Psoas muscle (tissue), 8 donors: ENCODE measurements around the gene CCDC18. TPM values are rescaled to one million over a fixed set of nuclear protein-coding genes. Genes with fewer than 3 reads are reported as not detected.

Experiments used
- ATAC-seq, 4 donors: fragments of 200-7000 bp; cut with Tn5 transposase; one replicate each; pipeline ENCODE4 v1.9.1; 2020; ENCODE audit warnings: moderate library complexity in 3 of 4, mild to moderate bottlenecking in 2 of 4
- DNase-seq, 2 donors: peaks; one replicate each; pipeline ENCODE4 v3.0.0-alpha.2; 2020
- H3K27ac ChIP-seq: fragments of 200-600 bp; one replicate; pipeline ENCODE4 v1.8.0; 2022
- H3K27me3 ChIP-seq, 3 donors: fragments of 200-600 bp in 1 of 3; one replicate each; pipeline versions ENCODE4 v1.6.1 to v1.8.0; 2013 to 2022; ENCODE audit warnings: low read length in 2 of 3, mild to moderate bottlenecking in 2 of 3, moderate library complexity in 1 of 3; ENCODE audit not compliant: insufficient read depth in 3 of 3
- H3K36me3 ChIP-seq, 2 donors: fragments of 200-600 bp in 1 of 2; one replicate each; pipeline versions ENCODE4 v1.6.1 to v1.8.0; 2013 to 2022; ENCODE audit warnings: low read depth in 1 of 2, mild to moderate bottlenecking in 1 of 2, moderate library complexity in 1 of 2; ENCODE audit not compliant: insufficient read depth in 1 of 2
- H3K4me1 ChIP-seq: fragments of 200-600 bp; one replicate; pipeline ENCODE4 v1.8.0; 2022
- H3K4me3 ChIP-seq: fragments of 200-600 bp; one replicate; pipeline ENCODE4 v1.8.0; 2022; ENCODE audit warnings: mild to moderate bottlenecking
- H3K9me3 ChIP-seq: fragments of 200-600 bp; one replicate; pipeline ENCODE4 v1.8.0; 2022
- WGBS, 3 donors: extraction: QIAGEN DNeasy Blood & Tissue Kit; methylation state at CpG; one replicate each; pipeline versions ENCODE4 v1.1.6 to v1.1.7; 2013; 5-methylcytosine and 5-hydroxymethylcytosine counted together
- intact Hi-C, 2 donors: fragments of 100-400 bp; cut with DNase I; formaldehyde crosslinking; loops; one replicate each; pipeline versions ENCODE4 v1.11.0 to v1.14.2; 2022
- polyA plus RNA-seq, 3 donors: library from polyadenylated mRNA; stranded (reverse); fragments of 200-250 nt; gene quantifications; one replicate each; pipeline ENCODE4 v1.2.3, GENCODE V29; 2013
- total RNA-seq, 4 donors: library from RNA; stranded (reverse); fragmentation: NEBNext Ultra II Directional in 2 of 4; extraction: Animal tissue kit (Norgen Biotek cat#: 25700) in 2 of 4; gene quantifications; one replicate each; pipeline versions ENCODE4 v1.2.1 to v1.2.4, GENCODE V29; 2021 to 2023
- TF ChIP-seq, protein P1 (sequence below): fragments of 200-600 bp; IDR thresholded peaks from one replicate; pipeline ENCODE4 v1.8.0; 2022; ENCODE audit warnings: antibody characterized with exemption
- donor health status: healthy with polysubstance abuse.
- donor health status: DM: no; HTN: no; CAD: no; lungs with moderate emphysema.
- donor health status: Bipolar disorder and iron deficiency.
- donor health status: healthy.
- donor health status: DM: yes; HTN: yes; CAD: no.
- donor health status: DM: no; HTN: no; CAD: no.
- donor health status: DM: no; HTN: no; CAD: no.
- donor health status: DM: yes; HTN: yes; CAD: no.

CCDC18 gene
- total and polyA plus RNA-seq, 7 donors = 3.1 to 4.6 (median 4.0) TPM

DNA sequence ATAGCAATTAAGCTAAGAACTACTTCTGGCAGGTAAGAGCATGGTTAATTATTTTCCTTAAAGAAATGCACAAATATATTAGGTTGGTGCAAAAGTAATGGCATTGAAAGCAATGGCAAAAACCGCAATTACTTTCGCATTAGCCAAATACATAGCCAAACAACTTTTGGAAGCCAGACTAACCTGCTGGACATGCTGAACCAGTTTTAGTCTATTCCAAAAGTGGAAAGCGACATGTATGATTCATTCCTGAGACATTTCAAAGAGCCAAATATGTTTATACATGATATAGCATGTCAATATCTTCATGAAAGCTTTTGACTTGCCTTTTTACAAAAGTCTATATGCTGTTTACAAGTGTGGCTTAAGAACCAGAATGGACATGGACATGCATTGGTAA lies 141.8 kb downstream of the CCDC18 start:
- Histone ChIP-seq H3K9me3 (no peaks in the 10 kb centered on the region), H3K27me3 (no peaks in the 10 kb centered on the region), H3K4me1 (no peaks in the 10 kb centered on the region), H3K27ac (no peak overlapping the region), H3K4me3 (no peak overlapping the region), H3K36me3 (no peaks in the 10 kb centered on the region)
- TF ChIP-seq, protein P1, sequence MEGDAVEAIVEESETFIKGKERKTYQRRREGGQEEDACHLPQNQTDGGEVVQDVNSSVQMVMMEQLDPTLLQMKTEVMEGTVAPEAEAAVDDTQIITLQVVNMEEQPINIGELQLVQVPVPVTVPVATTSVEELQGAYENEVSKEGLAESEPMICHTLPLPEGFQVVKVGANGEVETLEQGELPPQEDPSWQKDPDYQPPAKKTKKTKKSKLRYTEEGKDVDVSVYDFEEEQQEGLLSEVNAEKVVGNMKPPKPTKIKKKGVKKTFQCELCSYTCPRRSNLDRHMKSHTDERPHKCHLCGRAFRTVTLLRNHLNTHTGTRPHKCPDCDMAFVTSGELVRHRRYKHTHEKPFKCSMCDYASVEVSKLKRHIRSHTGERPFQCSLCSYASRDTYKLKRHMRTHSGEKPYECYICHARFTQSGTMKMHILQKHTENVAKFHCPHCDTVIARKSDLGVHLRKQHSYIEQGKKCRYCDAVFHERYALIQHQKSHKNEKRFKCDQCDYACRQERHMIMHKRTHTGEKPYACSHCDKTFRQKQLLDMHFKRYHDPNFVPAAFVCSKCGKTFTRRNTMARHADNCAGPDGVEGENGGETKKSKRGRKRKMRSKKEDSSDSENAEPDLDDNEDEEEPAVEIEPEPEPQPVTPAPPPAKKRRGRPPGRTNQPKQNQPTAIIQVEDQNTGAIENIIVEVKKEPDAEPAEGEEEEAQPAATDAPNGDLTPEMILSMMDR = no peak
- 95 to 97% (median 97%) methylated on average over 3 of the region's 3 CpGs for WGBS, 3 donors
- intact Hi-C loops = no loop called here
- no peak for DNase-seq
- ATAC-seq = no peak

DNA sequence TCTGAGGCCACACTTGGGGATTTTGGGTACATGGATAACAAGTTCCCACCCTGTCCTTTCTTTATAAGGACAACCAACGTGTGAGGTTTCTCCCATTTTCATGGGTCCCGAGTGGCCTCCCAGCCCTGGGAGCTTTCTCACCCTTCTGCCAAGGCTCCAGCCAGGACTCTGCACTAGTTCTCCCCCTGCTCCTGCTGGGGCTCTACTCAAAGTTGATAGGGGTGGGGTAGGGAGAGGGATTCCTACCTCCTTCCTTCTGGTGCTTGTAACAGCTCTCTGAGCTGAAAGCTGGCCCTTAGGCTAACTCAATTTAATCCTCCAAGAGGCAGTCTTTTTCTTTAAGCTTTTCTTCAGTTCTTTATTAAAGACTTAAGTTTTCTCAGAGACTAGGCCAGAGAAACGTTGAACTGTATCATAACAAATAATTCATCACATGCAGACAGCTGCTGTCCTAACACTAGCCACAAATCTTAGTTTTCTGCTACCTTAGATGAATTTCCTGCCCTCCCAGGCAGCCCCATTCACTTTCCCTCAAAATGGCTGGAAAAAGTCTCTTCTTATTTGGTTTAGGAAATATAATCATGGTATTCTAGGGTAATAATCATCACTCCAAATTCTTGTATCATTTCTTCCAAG lies 142.8 kb downstream of the CCDC18 start:
- H3K9me3 ChIP-seq = no peaks in the 10 kb centered on the region
- intact Hi-C loops = no loop called here
- TF ChIP-seq, protein P1 = no peak
- no peaks in the 10 kb centered on the region for H3K36me3 ChIP-seq
- H3K4me3 ChIP-seq = no peak overlapping the region
- no peak overlapping the region for H3K27ac ChIP-seq
- H3K4me1 ChIP-seq = no peaks in the 10 kb centered on the region
- WGBS, 3 donors = 54 to 59% (median 56%) methylated on average over 3 of the region's 3 CpGs
- ATAC-seq (no peak), DNase-seq (no peak)
- no peaks in the 10 kb centered on the region for H3K27me3 ChIP-seq

DNA sequence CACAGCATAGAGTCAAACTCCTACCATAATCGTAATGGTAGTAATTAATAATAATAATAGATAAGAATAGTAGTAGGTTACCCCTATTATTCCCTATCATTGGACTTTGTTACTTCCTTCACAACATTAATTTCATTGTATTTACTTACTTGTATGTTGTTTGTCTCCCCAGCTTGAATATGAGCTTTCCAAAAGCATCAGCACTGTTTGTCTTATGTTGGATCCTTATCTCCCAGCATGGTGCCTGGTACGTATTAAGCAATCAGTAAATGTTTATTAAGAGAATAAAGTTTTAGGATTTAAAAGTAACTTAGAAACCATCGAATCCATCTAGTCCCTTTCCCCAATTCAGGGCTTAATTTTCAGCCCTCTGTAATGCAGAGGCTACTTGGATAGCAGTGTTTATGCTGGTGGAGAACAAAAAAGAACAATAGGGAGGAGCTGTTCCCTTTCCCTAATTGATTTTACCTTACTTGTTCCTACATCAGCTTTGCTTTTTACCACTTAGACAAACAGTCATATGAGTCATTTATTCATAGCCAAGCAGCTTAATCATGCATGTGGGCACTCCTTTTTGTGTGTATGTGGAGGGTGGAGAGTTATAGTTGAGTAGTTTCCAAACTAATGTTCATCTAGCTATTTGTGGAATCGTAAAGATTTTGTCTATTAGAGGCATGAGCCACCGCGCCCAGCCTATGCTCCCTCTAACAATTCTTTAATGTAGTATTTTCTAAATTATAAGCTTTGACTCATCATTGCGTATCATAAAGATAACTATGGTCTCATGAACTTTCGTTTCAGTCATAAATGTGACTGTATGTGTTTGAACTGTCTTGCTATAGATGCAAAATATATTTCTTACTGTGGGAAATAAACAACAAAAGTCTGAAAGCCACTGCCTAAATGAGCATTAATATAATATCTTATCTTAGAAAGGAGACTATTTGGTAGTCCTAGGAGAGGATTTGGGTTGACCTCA lies 144.3 kb downstream of the CCDC18 start:
- 82 to 91% (median 82%) methylated on average over 8 of the region's 8 CpGs for WGBS, 3 donors
- TF ChIP-seq, protein P1 = no peak
- Histone ChIP-seq H3K27me3 (no peaks in the 10 kb centered on the region), H3K27ac (no peak overlapping the region), H3K4me3 (no peak overlapping the region), H3K9me3 (no peaks in the 10 kb centered on the region), H3K4me1 (no peaks in the 10 kb centered on the region), H3K36me3 (no peaks in the 10 kb centered on the region)
- ATAC-seq (no peak), DNase-seq (no peak)
- intact Hi-C loops = no loop called here

Other genes with a start within 250 kb of the CCDC18 start
- gene DIPK1A, start 219.3 kb upstream of the CCDC18 start, total RNA-seq = 1 to 10 TPM; 3.4 to 7.8 (median 6.4) TPM
- gene DIPK1A, start 219.3 kb upstream of the CCDC18 start, polyA plus RNA-seq = 1 to 10 TPM; 2.2 to 7.9 (median 3.5) TPM
- gene MTF2, start 101.4 kb upstream of the CCDC18 start, total RNA-seq = 10 to 100 TPM in 1 of 4 donors, 1 to 10 TPM in 3; 6.6 to 10.6 (median 8.3) TPM
- 1 to 10 TPM; 4.1 to 7.6 (median 5.0) TPM for gene MTF2, start 101.4 kb upstream of the CCDC18 start, polyA plus RNA-seq
- 10 to 100 TPM; 38.6 to 89.0 (median 64.6) TPM for gene TMED5, start 311 bp upstream of the CCDC18 start, total RNA-seq
- gene TMED5, start 311 bp upstream of the CCDC18 start, polyA plus RNA-seq = 10 to 100 TPM; 37.9 to 92.2 (median 65.6) TPM
- 10 to 100 TPM; 38.1 to 46.7 (median 42.6) TPM for gene DR1, start 165.2 kb downstream of the CCDC18 start, total RNA-seq
- 10 to 100 TPM; 13.6 to 35.6 (median 21.5) TPM for gene DR1, start 165.2 kb downstream of the CCDC18 start, polyA plus RNA-seq